Thoracic aorta (tissue), 2 donors: ENCODE data around the gene PGAM1. TPM values are rescaled to one million over a fixed set of nuclear protein-coding genes. Genes with fewer than 3 reads are reported as not detected.

ENCODE experiments used
- ATAC-seq: fragments of 150-250 bp; one replicate; pipeline ENCODE4 v1.8.0; 2017; ENCODE audit warnings: low read depth; ENCODE audit not compliant: insufficient number of reproducible peaks, low FRiP score
- DNase-seq: peaks from one replicate; pipeline ENCODE4 v3.0.0-alpha.2; 2020; ENCODE audit warnings: low spot score
- H3K27ac ChIP-seq, 2 donors: fragments of 200-600 bp; sonication (generic); 1 replicate in 1 of 2; 2 replicates in 1 of 2; pipeline ENCODE4 v1.5.1; 2016; ENCODE audit warnings: mild to moderate bottlenecking in 2 of 2, moderate library complexity in 2 of 2
- H3K27me3 ChIP-seq: fragments of 200-600 bp; sonication (generic); replicated peaks from 2 replicates; pipeline ENCODE4 v1.6.0; 2016; ENCODE audit warnings: mild to moderate bottlenecking; ENCODE audit not compliant: insufficient read depth
- H3K36me3 ChIP-seq: fragments of 200-600 bp; sonication (generic); one replicate; pipeline ENCODE4 v1.5.1; 2016
- H3K4me1 ChIP-seq, 2 donors: fragments of 200-600 bp; sonication (generic); 1 replicate in 1 of 2; 2 replicates in 1 of 2; pipeline versions ENCODE4 v1.5.1 to v1.6.0; 2016; ENCODE audit warnings: low read depth in 2 of 2, mild to moderate bottlenecking in 1 of 2; ENCODE audit not compliant: control insufficient read depth in 1 of 2
- H3K4me3 ChIP-seq: fragments of 200-600 bp; sonication (generic); 2 replicates; pipeline ENCODE4 v1.5.1; 2016; ENCODE audit warnings: mild to moderate bottlenecking
- H3K9me3 ChIP-seq: fragments of 200-600 bp; sonication (generic); 2 replicates; pipeline ENCODE4 v1.5.1; 2016
- total RNA-seq, 2 donors: library from RNA; depleted of rRNA; stranded (reverse); fragments of >200 nt; gene quantifications; one replicate each; pipeline versions ENCODE4 v1.1.0 to v1.2.3, GENCODE V29; 2016
- TF ChIP-seq, protein P1 (sequence below): fragments of 200-600 bp; sonication (generic); IDR thresholded peaks from one replicate; pipeline ENCODE4 v1.5.1; 2019; ENCODE audit warnings: antibody characterized with exemption

Gene PGAM1
- total RNA-seq, 2 donors from 2014 or later, result 199 to 231 TPM

- TF ChIP-seq, protein P1, sequence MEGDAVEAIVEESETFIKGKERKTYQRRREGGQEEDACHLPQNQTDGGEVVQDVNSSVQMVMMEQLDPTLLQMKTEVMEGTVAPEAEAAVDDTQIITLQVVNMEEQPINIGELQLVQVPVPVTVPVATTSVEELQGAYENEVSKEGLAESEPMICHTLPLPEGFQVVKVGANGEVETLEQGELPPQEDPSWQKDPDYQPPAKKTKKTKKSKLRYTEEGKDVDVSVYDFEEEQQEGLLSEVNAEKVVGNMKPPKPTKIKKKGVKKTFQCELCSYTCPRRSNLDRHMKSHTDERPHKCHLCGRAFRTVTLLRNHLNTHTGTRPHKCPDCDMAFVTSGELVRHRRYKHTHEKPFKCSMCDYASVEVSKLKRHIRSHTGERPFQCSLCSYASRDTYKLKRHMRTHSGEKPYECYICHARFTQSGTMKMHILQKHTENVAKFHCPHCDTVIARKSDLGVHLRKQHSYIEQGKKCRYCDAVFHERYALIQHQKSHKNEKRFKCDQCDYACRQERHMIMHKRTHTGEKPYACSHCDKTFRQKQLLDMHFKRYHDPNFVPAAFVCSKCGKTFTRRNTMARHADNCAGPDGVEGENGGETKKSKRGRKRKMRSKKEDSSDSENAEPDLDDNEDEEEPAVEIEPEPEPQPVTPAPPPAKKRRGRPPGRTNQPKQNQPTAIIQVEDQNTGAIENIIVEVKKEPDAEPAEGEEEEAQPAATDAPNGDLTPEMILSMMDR, result no peak
- no peaks in the 10 kb centered on the region for H3K27me3 ChIP-seq
- H3K4me3 ChIP-seq, result no peak overlapping the region
- H3K4me1 ChIP-seq, result no peaks in the 10 kb centered on the region
- ATAC-seq (no peak), DNase-seq (no peak)
- H3K36me3 ChIP-seq, result peaks cover 19% of the 10 kb centered on the region
- no peaks in the 10 kb centered on the region for H3K9me3 ChIP-seq
- H3K27ac ChIP-seq, result no peak overlapping the region
Measured at GRCh38 chr10:97390091-97390490, 35.9 kb upstream of the PGAM1 start.

- no peaks in the 10 kb centered on the region for H3K9me3 ChIP-seq
- DNase-seq, result no peak
- no peak overlapping the region for H3K27ac ChIP-seq
- no peak for ATAC-seq
- no peaks in the 10 kb centered on the region for H3K4me1 ChIP-seq
- H3K36me3 ChIP-seq, result peaks cover 18% of the 10 kb centered on the region
- H3K4me3 ChIP-seq, result no peak overlapping the region
- no peaks in the 10 kb centered on the region for H3K27me3 ChIP-seq
- TF ChIP-seq, protein P1, result no peak
Measured at GRCh38 chr10:97393034-97393573, 32.9 kb upstream of the PGAM1 start.

GRCh38 chr10:97396056-97396455, 29.9 kb upstream of the PGAM1 start:
- H3K9me3 ChIP-seq, result no peaks in the 10 kb centered on the region
- H3K4me3 ChIP-seq, result no peak overlapping the region
- no peaks in the 10 kb centered on the region for H3K36me3 ChIP-seq
- H3K27me3 ChIP-seq, result no peaks in the 10 kb centered on the region
- TF ChIP-seq, protein P1, result no peak
- H3K27ac ChIP-seq, result no peak overlapping the region
- DNase-seq (no peak), ATAC-seq (no peak)
- peaks cover 7 to 10% of the 10 kb centered on the region in 2 donors for H3K4me1 ChIP-seq

- no peak for DNase-seq
- ATAC-seq, result no peak
- TF ChIP-seq, protein P1, result no peak
- H3K27ac ChIP-seq, result peak overlapping the region in 1 of 2 donors; percentile 79
- no peaks in the 10 kb centered on the region for H3K9me3 ChIP-seq
- peak overlapping the region; percentile 93 for H3K4me3 ChIP-seq
- no peaks in the 10 kb centered on the region for H3K36me3 ChIP-seq
- H3K27me3 ChIP-seq, result no peaks in the 10 kb centered on the region
- H3K4me1 ChIP-seq, result peaks cover 7 to 10% of the 10 kb centered on the region in 2 donors
Measured at GRCh38 chr10:97399843-97400545, 26.0 kb upstream of the PGAM1 start.

GRCh38 chr10:97400665-97401454, 25.1 kb upstream of the PGAM1 start, which contains the start of gene RRP12:
Gene RRP12, minus strand, starts transcription at chr10:97401340. Its CDS starts 109 bp downstream, at chr10:97401231.
- Histone ChIP-seq H3K4me1 (peaks cover 7 to 10% of the 10 kb centered on the region in 2 donors), H3K9me3 (no peaks in the 10 kb centered on the region), H3K4me3 (peak within 1 kb of the TSS; percentile 93), H3K27me3 (no peaks in the 10 kb centered on the region), H3K36me3 (no peaks in the 10 kb centered on the region), H3K27ac (peak within 1 kb of the TSS; percentile 77 to 79)
- DNase-seq (peak; percentile 91), ATAC-seq (peak; percentile 100)
- TF ChIP-seq, protein P1, result peak; percentile 19
